H1 (cell line): ENCODE results near the gene TMEM156. TPM values are rescaled to one million over a fixed set of nuclear protein-coding genes. Genes with fewer than 3 reads are reported as not detected.

ENCODE experiments used
- CTCF ChIA-PET: fragments of 300-600 bp; sonication (Branson Sonifier 250); formaldehyde crosslinking; loops from one replicate; lab custom pipeline; 2021; ENCODE audit not compliant: partially characterized antibody; lab: Charles Lee
- POLR2A ChIA-PET: fragments of 300-600 bp; sonication (Branson Sonifier 250); formaldehyde crosslinking; loops from one replicate; lab custom pipeline; 2021; ENCODE audit warnings: inconsistent platforms; ENCODE audit not compliant: partially characterized antibody; lab: Charles Lee
- DNase-seq, 2 experiments: peaks; one replicate each; pipeline versions ENCODE4 v3.0.0 to v3.0.0-alpha.2; 2010 to 2022; ENCODE audit warnings: low spot score in 2 of 2, low read depth in 1 of 2, mixed read lengths in 1 of 2
- FAIRE-seq: peaks from 2 replicates; lab custom pipeline; 2011; peaks lifted over from hg19 to GRCh38; lab: Jason Lieb, UNC
- H2AFZ ChIP-seq: 2 replicates; pipeline ENCODE4 v1.8.1; 2012; ENCODE audit warnings: low read length, inconsistent platforms
- H2AK5ac ChIP-seq: 2 replicates; pipeline ENCODE4 v1.6.1; 2013; ENCODE audit warnings: low read depth, low read length
- H2BK120ac ChIP-seq: replicated peaks from 2 replicates; pipeline ENCODE3; 2013; ENCODE audit warnings: low read depth, low read length, inconsistent platforms
- H2BK12ac ChIP-seq: 2 replicates; pipeline ENCODE4 v1.6.1; 2013; ENCODE audit warnings: low read depth, low read length
- H2BK15ac ChIP-seq: 2 replicates; pipeline ENCODE4 v1.6.1; 2013; ENCODE audit warnings: low read length
- H2BK20ac ChIP-seq: 2 replicates; pipeline ENCODE4 v1.6.1; 2013; ENCODE audit warnings: low read length
- H2BK5ac ChIP-seq: 2 replicates; pipeline ENCODE4 v1.6.1; 2013; ENCODE audit warnings: low read depth, low read length
- H3K14ac ChIP-seq: 2 replicates; pipeline ENCODE4 v1.6.1; 2013; ENCODE audit warnings: inconsistent platforms; ENCODE audit not compliant: insufficient read length
- H3K18ac ChIP-seq: 2 replicates; pipeline ENCODE4 v1.6.1; 2013; ENCODE audit warnings: low read length; ENCODE audit errors: extremely low read depth
- H3K23ac ChIP-seq: 2 replicates; pipeline ENCODE4 v1.6.1; 2013; ENCODE audit warnings: inconsistent platforms; ENCODE audit not compliant: insufficient read length
- H3K23me2 ChIP-seq: 2 replicates; pipeline ENCODE4 v1.6.1; 2013; ENCODE audit warnings: low read depth, low read length
- H3K27ac ChIP-seq: 2 replicates; pipeline ENCODE4 v1.6.1; 2011; ENCODE audit warnings: low read depth, low read length, inconsistent platforms
- H3K27me3 ChIP-seq, 4 experiments: replicated peaks in 1 of 4; 1 replicate in 1 of 4; 2 replicates in 3 of 4; pipeline versions ENCODE4 v1.6.1 to v1.8.1; 2011 to 2013; ENCODE audit warnings: low read length in 3 of 4, mild to moderate bottlenecking in 3 of 4, inconsistent platforms in 2 of 4, mixed read lengths in 2 of 4, moderate library complexity in 1 of 4; ENCODE audit not compliant: control insufficient read depth in 3 of 4, insufficient read depth in 3 of 4; ENCODE audit errors: extremely low read depth in 1 of 4
- H3K36me3 ChIP-seq, 4 experiments: 2 replicates each; pipeline versions ENCODE4 v1.6.1 to v1.8.1; 2011 to 2013; ENCODE audit warnings: mild to moderate bottlenecking in 4 of 4, low read length in 3 of 4, moderate library complexity in 2 of 4, control low read depth in 1 of 4, inconsistent platforms in 1 of 4; ENCODE audit not compliant: insufficient read depth in 4 of 4, control insufficient read depth in 2 of 4
- H3K4ac ChIP-seq: replicated peaks from 2 replicates; pipeline ENCODE3; 2013; ENCODE audit warnings: low read length, low read depth, mixed read lengths, inconsistent platforms; ENCODE audit not compliant: insufficient read length
- H3K4me1 ChIP-seq, 4 experiments: replicated peaks in 1 of 4; 1 replicate in 1 of 4; 2 replicates in 3 of 4; pipeline versions ENCODE4 v1.6.1 to v1.8.1; 2011 to 2013; ENCODE audit warnings: low read length in 3 of 4, inconsistent platforms in 2 of 4, mixed read lengths in 1 of 4; ENCODE audit not compliant: insufficient read depth in 4 of 4, control insufficient read depth in 3 of 4
- H3K4me2 ChIP-seq, 2 experiments: 2 replicates each; pipeline versions ENCODE4 v1.6.1 to v1.8.1; 2011 to 2013; ENCODE audit warnings: low read depth in 2 of 2, low read length in 2 of 2, control low read depth in 1 of 2, inconsistent platforms in 1 of 2, mild to moderate bottlenecking in 1 of 2; ENCODE audit not compliant: insufficient read depth in 1 of 2
- H3K4me3 ChIP-seq, 4 experiments: fragments of 200-600, 300-600 bp in 1 of 4; sonication (generic), shearing (Covaris generic), sonication (Bioruptor Twin) in 1 of 4; 2 replicates each; pipeline versions ENCODE4 v1.5.1 to v1.8.1; 2011 to 2016; ENCODE audit warnings: low read length in 4 of 4, low read depth in 3 of 4, control low read depth in 2 of 4, inconsistent platforms in 2 of 4, mild to moderate bottlenecking in 2 of 4, mixed read lengths in 1 of 4, moderate library complexity in 1 of 4; ENCODE audit not compliant: insufficient read depth in 2 of 4; ENCODE audit errors: extremely low read depth in 1 of 4
- H3K56ac ChIP-seq: replicated peaks from 2 replicates; pipeline ENCODE3; 2013; ENCODE audit warnings: low read depth, mild to moderate bottlenecking, mixed read lengths, low read length, inconsistent platforms; ENCODE audit not compliant: insufficient read length
- H3K79me1 ChIP-seq: 2 replicates; pipeline ENCODE4 v1.6.1; 2013; ENCODE audit warnings: low read depth, low read length, control low read depth
- H3K79me2 ChIP-seq, 2 experiments: 2 replicates each; pipeline versions ENCODE4 v1.6.1 to v1.8.1; 2012 to 2013; ENCODE audit warnings: low read length in 2 of 2, mild to moderate bottlenecking in 2 of 2, inconsistent platforms in 1 of 2; ENCODE audit not compliant: insufficient read depth in 2 of 2, control insufficient read depth in 1 of 2
- H3K9ac ChIP-seq, 4 experiments: replicated peaks in 1 of 4; 1 replicate in 1 of 4; 2 replicates in 3 of 4; pipeline versions ENCODE4 v1.6.1 to v1.8.1; 2011 to 2013; ENCODE audit warnings: low read depth in 3 of 4, low read length in 3 of 4, control low read depth in 2 of 4, mild to moderate bottlenecking in 2 of 4, moderate library complexity in 2 of 4, inconsistent platforms in 1 of 4; ENCODE audit errors: extremely low read depth in 1 of 4
- H3K9me3 ChIP-seq, 2 experiments: 2 replicates each; pipeline versions ENCODE4 v1.6.1 to v1.8.1; 2012 to 2013; ENCODE audit warnings: mild to moderate bottlenecking in 2 of 2, moderate library complexity in 2 of 2, control low read depth in 1 of 2, inconsistent platforms in 1 of 2, low read depth in 1 of 2, low read length in 1 of 2, mixed read lengths in 1 of 2; ENCODE audit not compliant: insufficient read depth in 2 of 2
- H4K20me1 ChIP-seq, 2 experiments: replicated peaks in 1 of 2; 2 replicates each; pipeline versions ENCODE3 to v1.8.1; 2011 to 2013; ENCODE audit warnings: inconsistent platforms in 2 of 2, low read length in 2 of 2, mild to moderate bottlenecking in 1 of 2; ENCODE audit not compliant: insufficient read depth in 2 of 2, control insufficient read depth in 1 of 2
- H4K5ac ChIP-seq: 2 replicates; pipeline ENCODE4 v1.6.1; 2013; ENCODE audit warnings: low read length, low read depth, mixed read lengths, inconsistent platforms; ENCODE audit not compliant: insufficient read length
- H4K8ac ChIP-seq: 2 replicates; pipeline ENCODE4 v1.8.0; 2013; ENCODE audit warnings: mild to moderate bottlenecking, moderate library complexity, low read length, inconsistent platforms; ENCODE audit not compliant: insufficient read depth; ENCODE audit errors: extremely low read depth
- H4K91ac ChIP-seq: replicated peaks from 2 replicates; pipeline ENCODE3; 2013; ENCODE audit warnings: low read length, mixed read lengths, inconsistent platforms; ENCODE audit not compliant: insufficient read length
- JUND ChIP-seq: IDR thresholded peaks from 2 replicates; pipeline ENCODE4 v1.6.1; 2011; ENCODE audit warnings: mild to moderate bottlenecking, improper control_type of control experiment, low read length
- POU5F1 ChIP-seq: IDR thresholded peaks from 2 replicates; pipeline ENCODE4 v1.6.1; 2011; ENCODE audit warnings: low read depth, mild to moderate bottlenecking, low read length, moderate library complexity
- SIN3A ChIP-seq, 2 experiments: IDR thresholded peaks in 1 of 2; conservative IDR thresholded peaks in 1 of 2; 2 replicates each; pipeline ENCODE4 v1.6.1; 2011 to 2012; ENCODE audit warnings: low read length in 2 of 2, improper control_type of control experiment in 1 of 2, low read depth in 1 of 2, mild to moderate bottlenecking in 1 of 2
- WGBS, 2 experiments: shearing (Covaris generic) in 1 of 2; methylation state at CpG; one replicate each; pipeline versions ENCODE4 v1.1.6 to v1.1.7; 2013 to 2015; ENCODE audit warnings: low lambda C conversion rate in 2 of 2, mixed read lengths in 2 of 2, inconsistent platforms in 1 of 2, low coverage in 1 of 2, missing lambda C conversion rate in 1 of 2; ENCODE audit not compliant: insufficient replicate concordance in 2 of 2, insufficient coverage in 1 of 2, insufficient read length in 1 of 2; ENCODE audit errors: extremely low coverage in 1 of 2, missing lambda C conversion rate in 1 of 2; 5-methylcytosine and 5-hydroxymethylcytosine counted together
- polyA plus RNA-seq, 7 experiments: library from polyadenylated mRNA; depleted of rRNA in 3 of 7; stranded (reverse) in 5 of 7; unstranded in 2 of 7; fragments of >200 nt in 5 of 7; fragments of 200-250 nt in 2 of 7; gene quantifications; 1 replicate in 5 of 7; 2 replicates in 1 of 7; 4 replicates in 1 of 7; pipeline versions ENCODE4 v1.2.1 to v1.2.3, GENCODE V29; 2011 to 2013; ENCODE audit warnings: missing spikeins in 2 of 7, mixed read lengths in 2 of 7
- total RNA-seq: library from RNA; stranded (reverse); fragmentation: NEBNext Ultra II Directional; extraction: Animal tissue kit (Norgen Biotek cat#: 25700); gene quantifications from 2 replicates; pipeline ENCODE4 v1.2.1, GENCODE V29; 2021

Gene TMEM156
- total and polyA plus RNA-seq, 2 of the 8 experiments (the other 6 are each of a cell fraction or from before 2014, with no cell fraction given): not detected

DNA sequence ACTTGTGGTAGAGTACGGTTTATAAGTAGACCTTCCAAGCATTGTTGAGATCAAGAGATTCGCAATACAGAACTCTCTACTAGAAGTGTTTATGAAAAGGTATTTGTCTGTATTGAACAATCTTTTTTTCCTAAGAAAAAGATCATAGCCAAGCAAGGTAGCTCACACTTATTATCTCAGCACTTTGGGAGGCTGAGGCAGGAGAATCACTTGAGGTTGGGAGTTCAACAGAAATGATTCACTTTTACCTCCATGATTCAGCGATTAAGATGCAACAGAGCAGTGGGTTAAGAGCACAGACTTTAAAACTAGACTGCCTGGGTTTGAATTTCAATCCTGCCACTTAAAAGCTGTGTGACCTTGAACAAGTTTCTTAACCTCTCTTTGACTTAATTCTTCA, 74.3 kb downstream of the TMEM156 start:
- H2AFZ ChIP-seq: no peak overlapping the region
- no peak overlapping the region for H2BK12ac ChIP-seq
- H3K14ac ChIP-seq: no peak overlapping the region
- no peaks in the 10 kb centered on the region for H3K4me1 ChIP-seq
- H3K9ac ChIP-seq: no peak overlapping the region
- no peak overlapping the region for H3K4ac ChIP-seq
- H2BK5ac ChIP-seq: no peak overlapping the region
- no peaks in the 10 kb centered on the region for H3K79me1 ChIP-seq
- no peak overlapping the region for H3K27ac ChIP-seq
- FAIRE-seq (no peak), DNase-seq (no peak)
- no peaks in the 10 kb centered on the region for H4K20me1 ChIP-seq
- WGBS, 2 experiments: 92% methylated on average over 3 of the region's 3 CpGs; no CpG with 5 or more reads in 1 of the 2 experiments
- no peaks in the 10 kb centered on the region for H3K9me3 ChIP-seq
- no peak overlapping the region for H3K23ac ChIP-seq
- no peak overlapping the region for H4K91ac ChIP-seq
- H4K8ac ChIP-seq: no peak overlapping the region
- H2BK120ac ChIP-seq: no peak overlapping the region
- no peaks in the 10 kb centered on the region; a peak in 1 of 7 replicates for H3K27me3 ChIP-seq
- H3K36me3 ChIP-seq: no peaks in the 10 kb centered on the region
- no peaks in the 10 kb centered on the region for H3K79me2 ChIP-seq
- H3K18ac ChIP-seq: no peak overlapping the region
- no peak overlapping the region for H2BK20ac ChIP-seq
- POLR2A ChIA-PET: no interaction called here
- H3K23me2 ChIP-seq: no peaks in the 10 kb centered on the region
- no peak overlapping the region for H4K5ac ChIP-seq
- no peak overlapping the region for H2AK5ac ChIP-seq
- no peak overlapping the region for H3K4me2 ChIP-seq
- no peak overlapping the region for H2BK15ac ChIP-seq
- no peak overlapping the region for H3K4me3 ChIP-seq
- no peak for TF ChIP-seq POU5F1
- no peak for TF ChIP-seq SIN3A (conservative IDR thresholded peaks at IDR 0.05 in 1 of 2, IDR thresholded peaks at IDR 0.05 in 1 of 2; ENCODE audit: low read depth in 1 of 2, low read length in 2 of 2)
- no peak for TF ChIP-seq JUND
- CTCF ChIA-PET: interaction anchor here (2.6 kb wide), 1 partner anchor 36 kb away, joined by 6 read pairs; no protein-coding TSS in a partner anchor
- no peak overlapping the region for H3K56ac ChIP-seq
